H7 (cell line): ENCODE measurements around the gene PABPN1. TPM values are rescaled to one million over a fixed set of nuclear protein-coding genes. Genes with fewer than 3 reads are reported as not detected.
"Not testable (repeated sequence)": the region's sequence is repeated elsewhere in the genome, so short reads cannot be mapped to it uniquely, and the experiment has no call there.

Experiments used
- DNase-seq: peaks from one replicate; pipeline ENCODE4 v3.0.0; 2012
- H3K27me3 ChIP-seq: 2 replicates; pipeline ENCODE4 v1.6.0; 2011; ENCODE audit warnings: mild to moderate bottlenecking, low read length; ENCODE audit not compliant: control insufficient read depth, insufficient read depth
- H3K36me3 ChIP-seq: replicated peaks from 2 replicates; pipeline ENCODE4 v1.5.1; 2011; ENCODE audit warnings: low read length; ENCODE audit not compliant: control insufficient read depth, insufficient read depth
- H3K4me3 ChIP-seq: 2 replicates; pipeline ENCODE4 v1.5.1; 2011; ENCODE audit warnings: low read depth, mild to moderate bottlenecking, control low read depth, low read length, moderate library complexity; ENCODE audit not compliant: insufficient read depth
- total RNA-seq: library from RNA; depleted of rRNA; stranded (reverse); fragments of >200 nt; shearing (Covaris generic); gene quantifications from 2 replicates; pipeline ENCODE4 v1.2.3, GENCODE V29; 2014

PABPN1 gene
- total RNA-seq, 1 experiment from 2014 or later, result 143 TPM

DNA sequence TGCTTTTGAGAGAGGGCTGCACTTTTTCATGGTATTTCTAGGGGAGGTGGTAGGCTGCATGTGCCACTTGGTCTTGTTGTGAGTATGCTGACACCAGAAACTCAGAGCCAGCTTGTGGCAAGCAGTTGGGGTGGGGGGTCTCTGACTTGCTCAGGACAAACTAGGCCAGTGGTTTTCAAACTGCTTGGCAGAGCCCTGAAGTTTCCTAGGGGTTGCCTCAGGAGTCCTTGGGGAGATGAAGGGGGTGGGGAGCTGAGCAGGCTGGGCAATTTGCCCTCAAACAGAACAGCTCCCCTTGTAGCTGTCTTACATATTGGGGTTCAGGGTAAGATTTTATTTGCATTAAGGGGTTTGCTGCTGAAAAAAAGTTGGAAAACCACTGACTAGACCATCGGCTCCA, 10.7 kb upstream of the PABPN1 start:
- H3K4me3 ChIP-seq, result no peak overlapping the region
- H3K27me3 ChIP-seq, result no peaks in the 10 kb centered on the region
- H3K36me3 ChIP-seq, result peaks cover 7% of the 10 kb centered on the region
- no peak for DNase-seq

DNA sequence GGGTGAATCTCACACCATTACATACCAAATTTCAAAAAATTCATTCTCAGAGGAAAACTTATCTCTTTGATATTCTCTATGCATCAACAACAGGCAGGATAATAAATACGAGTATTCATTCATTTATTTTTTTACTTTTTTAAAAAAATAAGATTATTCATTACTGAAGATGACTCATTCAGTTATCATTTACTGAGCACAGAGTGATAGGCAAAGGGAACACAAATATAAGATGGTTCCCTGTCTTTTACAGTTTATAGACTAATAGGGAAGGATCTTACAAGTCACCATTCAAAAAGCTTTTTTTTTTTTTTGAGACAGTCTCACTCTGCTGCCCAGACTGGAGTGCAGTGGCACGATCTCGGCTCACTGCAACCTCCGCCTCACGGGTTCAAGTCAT, 5.0 kb upstream of the PABPN1 start:
- H3K36me3 ChIP-seq, result no peaks in the 10 kb centered on the region; the same call in 1 of the 2 replicates
- no peak overlapping the region for H3K4me3 ChIP-seq
- no peak for DNase-seq
- H3K27me3 ChIP-seq, result no peaks in the 10 kb centered on the region

DNA sequence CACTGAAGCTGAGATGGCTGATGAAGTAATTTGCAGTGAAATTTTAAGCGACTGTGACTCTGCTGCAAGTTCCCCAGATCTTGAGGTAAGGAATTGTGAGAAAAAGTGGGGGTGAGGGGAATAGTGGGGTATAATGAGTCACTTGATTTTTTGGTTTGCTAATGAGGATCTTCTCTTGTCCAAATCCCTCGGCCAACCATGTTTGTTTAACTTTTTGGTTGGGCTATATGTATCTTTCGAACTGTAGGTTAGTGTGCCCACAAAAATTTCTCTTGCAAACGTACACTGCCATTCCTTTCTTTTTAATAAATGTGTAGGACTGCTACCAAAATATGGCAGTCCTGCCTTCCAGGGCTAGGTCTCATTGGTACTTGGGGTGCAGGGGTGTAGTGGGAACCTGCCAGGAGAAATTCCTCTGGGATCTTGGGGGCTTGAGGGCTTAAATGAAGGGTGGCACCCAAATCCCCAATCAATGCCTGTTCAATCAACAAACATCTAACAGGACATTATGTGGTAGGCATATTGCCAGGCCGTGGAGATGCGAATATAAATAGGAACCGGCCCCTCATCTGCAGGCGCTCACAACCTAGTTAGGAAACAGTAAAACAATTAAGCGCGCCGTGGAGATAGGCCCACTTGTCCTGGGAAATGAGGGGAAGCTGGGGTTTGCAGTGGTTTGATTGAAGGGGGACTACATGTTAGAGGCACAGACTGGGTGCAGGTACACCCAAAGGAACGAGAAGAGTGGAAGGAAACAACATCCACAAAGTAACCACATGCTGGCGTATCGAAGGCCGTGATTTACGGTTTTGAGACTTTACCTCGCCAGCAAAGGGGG, 1.3 kb upstream of the PABPN1 start:
- Histone ChIP-seq H3K27me3 (no peaks in the 10 kb centered on the region), H3K36me3 (peaks cover 19% of the 10 kb centered on the region), H3K4me3 (peak overlapping the region; percentile 56)
- DNase-seq, result no peak

DNA sequence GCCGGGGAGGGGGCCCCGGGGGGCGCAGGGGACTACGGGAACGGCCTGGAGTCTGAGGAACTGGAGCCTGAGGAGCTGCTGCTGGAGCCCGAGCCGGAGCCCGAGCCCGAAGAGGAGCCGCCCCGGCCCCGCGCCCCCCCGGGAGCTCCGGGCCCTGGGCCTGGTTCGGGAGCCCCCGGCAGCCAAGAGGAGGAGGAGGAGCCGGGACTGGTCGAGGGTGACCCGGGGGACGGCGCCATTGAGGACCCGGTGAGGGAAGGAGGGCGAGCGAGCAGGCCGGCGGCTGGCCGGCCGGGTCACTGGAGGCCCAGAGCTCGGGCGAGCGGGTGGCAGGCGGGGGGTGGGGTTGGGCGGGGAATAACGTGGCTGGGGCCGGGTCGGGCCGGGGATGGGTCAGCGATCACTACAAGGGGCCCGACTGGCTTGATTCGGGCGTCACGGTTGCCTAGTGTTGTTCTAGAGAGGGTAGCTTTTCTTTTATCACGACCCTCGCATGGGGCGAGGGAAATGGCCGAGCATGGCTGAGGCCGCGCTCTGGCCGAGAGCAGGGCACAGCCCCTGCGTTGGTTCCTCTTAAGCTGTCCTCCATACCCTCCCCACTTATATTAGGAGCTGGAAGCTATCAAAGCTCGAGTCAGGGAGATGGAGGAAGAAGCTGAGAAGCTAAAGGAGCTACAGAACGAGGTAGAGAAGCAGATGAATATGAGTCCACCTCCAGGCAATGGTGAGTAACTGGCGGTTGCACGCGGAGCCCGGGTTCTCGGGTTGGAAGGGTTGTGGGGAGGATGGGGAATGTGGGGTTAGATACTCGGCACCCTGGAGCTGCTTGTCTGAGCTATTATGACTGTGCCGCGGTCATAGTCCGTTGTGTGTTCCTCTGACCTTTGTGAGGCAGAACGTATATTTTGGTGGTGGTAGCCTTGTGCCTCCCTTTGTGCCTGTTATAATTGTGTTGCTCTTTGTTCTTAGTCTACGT, 603 bp downstream of the PABPN1 start:
- H3K36me3 ChIP-seq, result peaks cover 22% of the 10 kb centered on the region
- H3K4me3 ChIP-seq, result peak overlapping the region; percentile 88
- peak; percentile 85 for DNase-seq
- no peaks in the 10 kb centered on the region for H3K27me3 ChIP-seq

DNA sequence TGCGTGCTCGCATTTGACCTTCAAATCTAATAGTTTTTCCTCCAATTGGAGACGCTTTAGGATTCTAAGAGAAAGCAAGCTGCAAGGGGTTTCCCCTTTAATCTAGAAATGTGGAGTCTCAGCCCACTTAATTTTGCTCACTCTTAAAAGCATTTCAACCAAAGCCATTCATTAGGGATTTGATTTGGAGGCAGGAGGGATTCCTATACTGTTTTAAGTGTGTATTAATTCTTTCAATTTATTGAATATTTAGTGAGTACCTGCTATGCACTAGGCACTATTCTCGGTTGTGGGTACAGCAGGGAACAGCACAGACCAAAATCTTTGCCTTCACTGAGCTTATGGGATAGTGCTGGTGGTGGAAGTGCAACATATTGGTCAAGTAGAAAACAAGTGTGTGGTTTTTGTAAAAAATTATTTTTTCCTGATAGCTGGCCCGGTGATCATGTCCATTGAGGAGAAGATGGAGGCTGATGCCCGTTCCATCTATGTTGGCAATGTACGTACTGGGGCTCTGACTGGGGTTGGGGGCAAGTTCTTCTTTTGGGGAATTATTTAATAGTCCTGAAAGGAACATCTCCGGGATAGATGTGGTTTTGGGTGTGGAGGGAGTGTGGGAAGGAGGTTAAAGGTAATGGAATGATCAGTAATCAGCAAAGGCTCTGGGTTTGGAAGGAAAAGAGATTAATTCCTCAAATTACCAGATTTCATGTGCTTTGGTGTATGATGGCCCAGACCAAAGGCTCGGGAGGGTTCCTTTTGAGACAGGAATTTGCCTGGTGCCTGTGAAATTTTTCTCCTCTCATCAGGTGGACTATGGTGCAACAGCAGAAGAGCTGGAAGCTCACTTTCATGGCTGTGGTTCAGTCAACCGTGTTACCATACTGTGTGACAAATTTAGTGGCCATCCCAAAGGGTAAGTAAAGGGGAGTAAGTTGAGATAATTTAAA, 1.6 kb downstream of the PABPN1 start:
- H3K4me3 ChIP-seq, result peak overlapping the region; percentile 88
- H3K36me3 ChIP-seq, result peaks cover 22% of the 10 kb centered on the region
- no peak for DNase-seq
- H3K27me3 ChIP-seq, result no peaks in the 10 kb centered on the region

DNA sequence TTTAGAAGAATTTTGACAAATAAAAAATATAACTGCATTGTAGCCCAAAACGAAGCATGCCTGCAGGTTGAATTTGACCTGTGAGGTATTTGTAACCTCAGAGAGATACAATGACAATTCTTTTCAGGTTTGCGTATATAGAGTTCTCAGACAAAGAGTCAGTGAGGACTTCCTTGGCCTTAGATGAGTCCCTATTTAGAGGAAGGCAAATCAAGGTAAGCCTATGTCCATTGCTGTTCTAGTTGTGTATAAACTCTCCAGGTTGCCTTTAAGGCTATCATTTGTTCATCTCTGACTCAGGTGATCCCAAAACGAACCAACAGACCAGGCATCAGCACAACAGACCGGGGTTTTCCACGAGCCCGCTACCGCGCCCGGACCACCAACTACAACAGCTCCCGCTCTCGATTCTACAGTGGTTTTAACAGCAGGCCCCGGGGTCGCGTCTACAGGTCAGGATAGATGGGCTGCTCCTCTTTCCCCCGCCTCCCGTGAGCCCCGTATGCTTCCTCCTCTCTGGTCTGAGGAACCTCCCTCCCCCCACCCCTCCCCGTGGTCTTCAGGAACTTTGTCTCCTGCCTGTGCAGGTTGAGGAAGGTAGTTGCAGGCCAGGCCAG, 2.7 kb downstream of the PABPN1 start:
- Histone ChIP-seq H3K36me3 (peaks cover 22% of the 10 kb centered on the region), H3K4me3 (no peak overlapping the region), H3K27me3 (no peaks in the 10 kb centered on the region)
- DNase-seq, result no peak

DNA sequence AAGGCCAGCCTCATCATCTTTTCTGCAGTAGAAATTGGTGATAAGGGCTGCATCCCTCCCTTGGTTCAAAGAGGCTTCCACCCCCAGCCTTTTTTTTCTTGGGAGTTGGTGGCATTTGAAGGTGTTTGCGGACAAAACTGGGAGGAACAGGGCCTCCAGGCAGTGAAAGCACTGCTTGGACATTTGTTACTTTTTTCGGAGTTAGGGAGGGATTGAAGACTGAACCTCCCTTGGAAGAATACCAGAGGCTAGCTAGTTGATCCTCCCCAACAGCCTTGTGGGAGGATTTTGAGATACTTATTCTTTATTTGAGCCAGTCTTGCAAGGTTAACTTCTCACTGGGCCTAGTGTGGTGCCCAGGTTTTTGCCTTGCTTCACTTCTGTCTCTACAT, 3.2 kb downstream of the PABPN1 start:
- peaks cover 22% of the 10 kb centered on the region for H3K36me3 ChIP-seq
- no peaks in the 10 kb centered on the region for H3K27me3 ChIP-seq
- DNase-seq, result no peak
- no peak overlapping the region for H3K4me3 ChIP-seq

DNA sequence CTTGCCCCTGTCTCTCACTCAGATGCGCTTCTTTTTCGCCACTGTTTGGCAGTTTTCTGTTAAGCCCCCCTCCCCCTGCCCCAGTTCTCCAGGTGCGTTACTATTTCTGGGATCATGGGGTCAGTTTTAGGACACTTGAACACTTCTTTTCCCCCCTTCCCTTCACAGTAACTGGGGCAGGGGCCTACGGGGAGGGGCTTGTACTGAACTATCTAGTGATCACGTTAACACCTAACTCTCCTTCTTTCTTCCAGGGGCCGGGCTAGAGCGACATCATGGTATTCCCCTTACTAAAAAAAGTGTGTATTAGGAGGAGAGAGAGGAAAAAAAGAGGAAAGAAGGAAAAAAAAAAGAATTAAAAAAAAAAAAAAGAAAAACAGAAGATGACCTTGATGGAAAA, 3.7 kb downstream of the PABPN1 start:
- no peak overlapping the region for H3K4me3 ChIP-seq
- peaks cover 22% of the 10 kb centered on the region for H3K36me3 ChIP-seq
- no peak for DNase-seq
- H3K27me3 ChIP-seq, result no peaks in the 10 kb centered on the region

DNA sequence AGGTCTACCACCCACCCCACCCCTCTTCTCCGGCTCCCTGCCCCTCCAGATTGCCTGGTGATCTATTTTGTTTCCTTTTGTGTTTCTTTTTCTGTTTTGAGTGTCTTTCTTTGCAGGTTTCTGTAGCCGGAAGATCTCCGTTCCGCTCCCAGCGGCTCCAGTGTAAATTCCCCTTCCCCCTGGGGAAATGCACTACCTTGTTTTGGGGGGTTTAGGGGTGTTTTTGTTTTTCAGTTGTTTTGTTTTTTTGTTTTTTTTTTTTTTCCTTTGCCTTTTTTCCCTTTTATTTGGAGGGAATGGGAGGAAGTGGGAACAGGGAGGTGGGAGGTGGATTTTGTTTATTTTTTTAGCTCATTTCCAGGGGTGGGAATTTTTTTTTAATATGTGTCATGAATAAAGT, 4.5 kb downstream of the PABPN1 start:
- peaks cover 22% of the 10 kb centered on the region for H3K36me3 ChIP-seq
- H3K4me3 ChIP-seq, H3K27me3 ChIP-seq, DNase-seq: not testable (repeated sequence)

DNA sequence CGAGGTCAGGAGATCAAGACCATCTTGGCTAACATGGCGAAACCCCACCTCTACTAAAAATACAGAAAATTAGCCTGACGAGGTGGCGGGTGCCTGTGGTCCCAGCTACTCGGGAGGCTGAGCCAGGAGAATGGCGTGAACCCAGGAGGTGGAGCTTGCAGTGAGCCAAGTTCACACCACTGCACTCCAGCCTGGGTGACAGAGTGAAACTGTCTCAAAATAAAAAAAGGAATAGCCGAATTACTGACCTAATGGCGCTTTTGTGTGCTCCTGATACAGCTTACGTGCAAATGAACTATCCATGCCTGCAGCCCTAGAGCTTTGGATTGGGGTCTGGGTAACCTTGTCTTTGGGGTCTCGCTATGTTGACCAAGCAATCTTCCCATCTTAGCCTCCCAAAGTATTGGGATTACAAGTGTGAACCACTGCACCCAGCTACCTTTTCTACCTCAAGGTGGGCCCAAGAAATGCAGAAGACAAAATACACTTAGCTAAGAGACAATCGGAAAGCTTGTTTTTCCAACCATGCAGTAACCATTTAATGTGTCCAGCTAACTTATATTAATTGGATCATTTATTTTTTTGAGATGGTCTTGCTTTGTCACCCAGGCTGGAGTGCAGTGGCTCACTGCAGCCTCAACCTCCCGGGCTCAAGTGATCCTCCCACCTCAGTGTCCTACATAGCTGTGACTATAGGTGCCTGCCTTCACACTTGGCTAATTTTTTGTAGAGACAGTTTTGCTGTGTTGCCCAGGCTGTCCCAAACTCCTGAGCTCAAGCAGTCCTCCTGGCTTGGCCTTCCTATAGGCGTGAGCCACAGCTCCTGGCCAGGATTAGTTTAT, 5.5 kb downstream of the PABPN1 start:
- H3K4me3 ChIP-seq, result no peak overlapping the region
- no peaks in the 10 kb centered on the region for H3K27me3 ChIP-seq
- no peak for DNase-seq
- H3K36me3 ChIP-seq, result peaks cover 22% of the 10 kb centered on the region

DNA sequence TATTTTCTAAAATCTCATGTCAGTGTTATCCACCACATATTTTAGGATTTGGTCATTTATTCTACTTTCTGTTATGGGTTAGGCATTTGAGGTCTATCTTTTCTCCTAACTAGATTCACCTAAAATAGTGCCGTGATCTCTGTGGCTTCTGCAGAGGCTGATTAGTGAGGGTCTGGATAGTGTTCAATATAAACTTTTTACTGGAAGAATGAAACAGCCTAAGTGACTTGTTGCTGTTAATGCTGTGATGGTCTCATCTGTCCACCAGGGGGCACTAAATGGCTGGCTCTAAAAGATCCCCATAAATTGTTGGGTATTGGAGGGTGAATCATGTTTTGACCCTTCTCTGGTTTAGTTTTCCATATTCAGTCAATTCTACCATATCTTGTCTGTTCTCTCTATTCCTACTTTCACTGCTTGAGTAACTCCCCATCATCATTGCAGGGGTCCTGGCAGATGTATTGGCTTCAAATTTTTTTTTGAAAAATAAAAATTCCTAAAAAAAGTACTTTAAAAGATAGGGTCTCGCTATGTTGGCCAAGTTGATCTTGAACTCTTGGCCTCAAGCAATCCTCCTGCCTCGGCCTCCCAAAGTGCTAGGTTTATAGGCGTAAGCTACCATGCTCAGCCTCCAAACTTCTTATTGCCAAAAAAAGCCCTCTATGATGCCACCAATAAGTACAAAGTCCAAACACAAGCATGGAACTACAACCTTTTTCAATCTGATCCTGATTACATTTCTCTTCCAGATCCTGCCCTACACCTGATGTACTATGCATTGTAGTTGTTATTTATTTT, 6.9 kb downstream of the PABPN1 start:
- DNase-seq, result peak; percentile 89
- peaks cover 20% of the 10 kb centered on the region for H3K36me3 ChIP-seq
- no peaks in the 10 kb centered on the region for H3K27me3 ChIP-seq
- no peak overlapping the region for H3K4me3 ChIP-seq

DNA sequence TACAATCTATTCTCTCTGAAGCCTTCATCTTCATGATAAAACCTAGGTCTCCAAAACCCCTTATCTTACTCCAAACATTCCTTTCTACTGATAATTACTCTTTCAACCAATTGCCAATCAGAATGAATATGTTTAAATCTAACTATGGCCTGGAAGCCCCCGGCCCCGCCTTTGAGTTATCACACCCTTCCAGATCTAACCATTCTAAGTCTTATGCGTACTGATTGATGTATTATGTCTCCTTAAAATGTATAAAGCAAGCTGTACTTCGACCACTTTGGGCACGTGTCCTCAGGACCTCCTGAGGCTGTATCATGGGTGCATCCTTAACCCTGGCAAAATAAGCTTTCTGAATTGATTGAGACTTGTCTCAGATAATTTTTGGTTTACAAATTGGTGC, 14.4 kb downstream of the PABPN1 start:
- no peak for DNase-seq
- H3K27me3 ChIP-seq, result no peaks in the 10 kb centered on the region
- no peak overlapping the region for H3K4me3 ChIP-seq
- no peaks in the 10 kb centered on the region for H3K36me3 ChIP-seq
